CD14-positive monocyte (primary cell): ENCODE measurements around the gene SLC35F6. TPM values are rescaled to one million over a fixed set of nuclear protein-coding genes. Genes with fewer than 3 reads are reported as not detected.

Experiments used
- DNase-seq, 3 donors: peaks; one replicate each; pipeline ENCODE4 v3.0.0-alpha.2; 2011 to 2022
- H2AFZ ChIP-seq: 2 replicates; pipeline ENCODE4 v1.6.0; 2012; ENCODE audit warnings: mild to moderate bottlenecking, low read depth, low read length, inconsistent platforms; ENCODE audit not compliant: insufficient read depth, poor library complexity, severe bottlenecking
- H3K27ac ChIP-seq, 2 donors: 1 replicate in 1 of 2; 2 replicates in 1 of 2; pipeline ENCODE4 v1.5.1; 2012 to 2013; ENCODE audit warnings: low read length in 2 of 2, control low read depth in 1 of 2, inconsistent platforms in 1 of 2, low read depth in 1 of 2, mild to moderate bottlenecking in 1 of 2
- H3K27me3 ChIP-seq, 2 donors: one replicate each; pipeline versions ENCODE4 v1.6.0 to v1.6.1; 2011 to 2013; ENCODE audit warnings: low read length in 2 of 2; ENCODE audit not compliant: control insufficient read depth in 2 of 2, insufficient read depth in 2 of 2
- H3K36me3 ChIP-seq, 2 donors: replicated peaks in 1 of 2; 1 replicate in 1 of 2; 2 replicates in 1 of 2; pipeline versions ENCODE4 v1.5.1 to v1.6.1; 2012 to 2013; ENCODE audit warnings: low read length in 2 of 2, control low read depth in 1 of 2, inconsistent platforms in 1 of 2, mild to moderate bottlenecking in 1 of 2; ENCODE audit not compliant: insufficient read depth in 2 of 2, control insufficient read depth in 1 of 2
- H3K4me1 ChIP-seq, 2 donors: 1 replicate in 1 of 2; 2 replicates in 1 of 2; pipeline versions ENCODE4 v1.5.1 to v1.6.1; 2012 to 2013; ENCODE audit warnings: low read length in 2 of 2, control low read depth in 1 of 2, inconsistent platforms in 1 of 2, mild to moderate bottlenecking in 1 of 2, moderate library complexity in 1 of 2; ENCODE audit not compliant: insufficient read depth in 2 of 2, control insufficient read depth in 1 of 2
- H3K4me2 ChIP-seq: replicated peaks from 2 replicates; pipeline ENCODE3; 2012; ENCODE audit warnings: low read length, moderate library complexity, mild to moderate bottlenecking; ENCODE audit not compliant: poor library complexity, severe bottlenecking; ENCODE audit errors: extremely low read depth
- H3K4me3 ChIP-seq, 3 experiments: fragments of 200-600 bp in 1 of 3; sonication (generic) in 1 of 3; replicated peaks in 1 of 3; 1 replicate in 2 of 3; 2 replicates in 1 of 3; pipeline ENCODE4 v1.5.1; 2011 to 2013; ENCODE audit warnings: low read length in 3 of 3, mild to moderate bottlenecking in 3 of 3, control low read depth in 2 of 3, low read depth in 2 of 3, inconsistent platforms in 1 of 3, moderate library complexity in 1 of 3
- H3K79me2 ChIP-seq: 2 replicates; pipeline ENCODE4 v1.6.0; 2012; ENCODE audit warnings: mild to moderate bottlenecking, control low read depth, inconsistent platforms, low read length, moderate library complexity; ENCODE audit not compliant: insufficient read depth
- H3K9ac ChIP-seq: 2 replicates; pipeline ENCODE4 v1.6.0; 2017; ENCODE audit warnings: low read length, mild to moderate bottlenecking; ENCODE audit not compliant: insufficient read depth, poor library complexity, severe bottlenecking
- H3K9me3 ChIP-seq, 2 donors: replicated peaks in 1 of 2; 1 replicate in 1 of 2; 2 replicates in 1 of 2; pipeline versions ENCODE4 v1.5.1 to v1.6.1; 2012 to 2013; ENCODE audit warnings: low read length in 2 of 2, control low read depth in 1 of 2; ENCODE audit not compliant: control insufficient read depth in 1 of 2, insufficient read depth in 1 of 2
- H4K20me1 ChIP-seq: 2 replicates; pipeline ENCODE4 v1.6.0; 2012; ENCODE audit warnings: mild to moderate bottlenecking, low read length, control low read depth, moderate library complexity; ENCODE audit not compliant: insufficient read depth
- H3K27ac Mint-ChIP-seq, 7 donors: one replicate each; pipeline ENCODE4 v1.8.0; 2020; ENCODE audit warnings: mild to moderate bottlenecking in 7 of 7, mixed read lengths in 7 of 7, moderate library complexity in 6 of 7, inconsistent platforms in 2 of 7
- H3K27me3 Mint-ChIP-seq, 3 donors: one replicate each; pipeline ENCODE4 v1.8.0; 2021 to 2022; ENCODE audit warnings: low read depth in 3 of 3, mild to moderate bottlenecking in 3 of 3, mixed read lengths in 3 of 3, moderate library complexity in 3 of 3, inconsistent platforms in 1 of 3
- H3K36me3 Mint-ChIP-seq, 2 donors: one replicate each; pipeline ENCODE4 v1.8.0; 2020; ENCODE audit warnings: mixed read lengths in 2 of 2, inconsistent platforms in 1 of 2, mild to moderate bottlenecking in 1 of 2
- H3K4me1 Mint-ChIP-seq: one replicate; pipeline ENCODE4 v1.8.0; 2020; ENCODE audit warnings: mild to moderate bottlenecking, mixed read lengths
- H3K4me3 Mint-ChIP-seq, 2 donors: one replicate each; pipeline ENCODE4 v1.8.0; 2020; ENCODE audit warnings: mild to moderate bottlenecking in 2 of 2, mixed read lengths in 2 of 2, moderate library complexity in 1 of 2
- H3K9me3 Mint-ChIP-seq, 7 donors: one replicate each; pipeline ENCODE4 v1.8.0; 2020 to 2022; ENCODE audit warnings: mixed read lengths in 7 of 7, mild to moderate bottlenecking in 6 of 7, moderate library complexity in 6 of 7, inconsistent platforms in 2 of 7
- WGBS: methylation state at CpG from one replicate; pipeline ENCODE4 v1.1.5; 2013; ENCODE audit warnings: missing lambda C conversion rate; ENCODE audit not compliant: insufficient coverage; 5-methylcytosine and 5-hydroxymethylcytosine counted together
- intact Hi-C, 2 donors: fragments of 100-400 bp; cut with micrococcal nuclease; formaldehyde crosslinking; loops; one replicate each; pipeline versions ENCODE4 v1.15.0 to v1.15.1; 2023
- polyA plus RNA-seq, 3 donors: library from polyadenylated mRNA; depleted of rRNA in 1 of 3; unstranded in 2 of 3; stranded (reverse) in 1 of 3; fragments of 300-500 nt in 2 of 3; fragments of >200 nt in 1 of 3; fragmentation: Illumina TruSeq in 2 of 3; gene quantifications; 1 replicate in 2 of 3; 2 replicates in 1 of 3; pipeline ENCODE4 v1.2.3, GENCODE V29; 2012 to 2021
- TF ChIP-seq, protein P1 (sequence below): fragments of 200-600 bp; IDR thresholded peaks from one replicate; pipeline ENCODE4 v1.8.0; 2022; ENCODE audit warnings: antibody characterized with exemption, mild to moderate bottlenecking

The SLC35F6 gene
- polyA plus RNA-seq, 3 donors: 11.3 to 22.2 (median 15.1) TPM

DNA sequence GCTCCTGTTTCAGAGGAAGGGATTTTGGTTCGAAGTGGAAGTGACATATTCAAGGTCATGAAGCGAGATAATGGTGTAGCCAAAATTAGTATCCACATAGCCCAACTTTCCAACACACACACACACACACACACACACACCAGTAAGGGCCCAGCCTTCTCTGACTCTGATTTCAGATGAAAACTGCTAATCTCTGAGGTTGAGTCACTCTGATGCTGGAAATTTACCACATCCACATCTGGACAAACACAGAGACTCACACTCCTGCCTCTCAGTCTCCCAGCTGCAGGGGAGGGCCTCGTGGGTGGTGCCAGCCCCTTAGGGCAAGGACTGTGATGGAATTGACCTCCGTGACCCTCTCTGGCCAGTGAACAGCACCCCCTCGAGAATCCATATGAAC lies 29.0 kb upstream of the SLC35F6 start:
- no peak overlapping the region for H3K27ac ChIP-seq
- H3K79me2 ChIP-seq: no peaks in the 10 kb centered on the region
- intact Hi-C loops: no loop called here
- H4K20me1 ChIP-seq: no peaks in the 10 kb centered on the region
- no peak overlapping the region for H3K9ac ChIP-seq
- Mint-ChIP-seq H3K9me3 (peaks cover 0 to 4% (median 0%) of the 10 kb centered on the region in 7 donors), H3K4me3 (no peak overlapping the region), H3K4me1 (no peaks in the 10 kb centered on the region), H3K27ac (no peak overlapping the region), H3K36me3 (no peaks in the 10 kb centered on the region), H3K27me3 (peaks cover 11 to 26% (median 15%) of the 10 kb centered on the region in 3 donors)
- H3K36me3 ChIP-seq: no peaks in the 10 kb centered on the region
- H3K27me3 ChIP-seq: no peaks in the 10 kb centered on the region
- WGBS: 67% methylated on average over 1 of the region's 5 CpGs
- no peak for DNase-seq
- H3K4me2 ChIP-seq: no peak overlapping the region
- no peaks in the 10 kb centered on the region for H3K4me1 ChIP-seq
- H3K4me3 ChIP-seq: no peak overlapping the region
- TF ChIP-seq, protein P1, sequence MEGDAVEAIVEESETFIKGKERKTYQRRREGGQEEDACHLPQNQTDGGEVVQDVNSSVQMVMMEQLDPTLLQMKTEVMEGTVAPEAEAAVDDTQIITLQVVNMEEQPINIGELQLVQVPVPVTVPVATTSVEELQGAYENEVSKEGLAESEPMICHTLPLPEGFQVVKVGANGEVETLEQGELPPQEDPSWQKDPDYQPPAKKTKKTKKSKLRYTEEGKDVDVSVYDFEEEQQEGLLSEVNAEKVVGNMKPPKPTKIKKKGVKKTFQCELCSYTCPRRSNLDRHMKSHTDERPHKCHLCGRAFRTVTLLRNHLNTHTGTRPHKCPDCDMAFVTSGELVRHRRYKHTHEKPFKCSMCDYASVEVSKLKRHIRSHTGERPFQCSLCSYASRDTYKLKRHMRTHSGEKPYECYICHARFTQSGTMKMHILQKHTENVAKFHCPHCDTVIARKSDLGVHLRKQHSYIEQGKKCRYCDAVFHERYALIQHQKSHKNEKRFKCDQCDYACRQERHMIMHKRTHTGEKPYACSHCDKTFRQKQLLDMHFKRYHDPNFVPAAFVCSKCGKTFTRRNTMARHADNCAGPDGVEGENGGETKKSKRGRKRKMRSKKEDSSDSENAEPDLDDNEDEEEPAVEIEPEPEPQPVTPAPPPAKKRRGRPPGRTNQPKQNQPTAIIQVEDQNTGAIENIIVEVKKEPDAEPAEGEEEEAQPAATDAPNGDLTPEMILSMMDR: no peak
- H2AFZ ChIP-seq: no peak overlapping the region
- no peaks in the 10 kb centered on the region for H3K9me3 ChIP-seq

DNA sequence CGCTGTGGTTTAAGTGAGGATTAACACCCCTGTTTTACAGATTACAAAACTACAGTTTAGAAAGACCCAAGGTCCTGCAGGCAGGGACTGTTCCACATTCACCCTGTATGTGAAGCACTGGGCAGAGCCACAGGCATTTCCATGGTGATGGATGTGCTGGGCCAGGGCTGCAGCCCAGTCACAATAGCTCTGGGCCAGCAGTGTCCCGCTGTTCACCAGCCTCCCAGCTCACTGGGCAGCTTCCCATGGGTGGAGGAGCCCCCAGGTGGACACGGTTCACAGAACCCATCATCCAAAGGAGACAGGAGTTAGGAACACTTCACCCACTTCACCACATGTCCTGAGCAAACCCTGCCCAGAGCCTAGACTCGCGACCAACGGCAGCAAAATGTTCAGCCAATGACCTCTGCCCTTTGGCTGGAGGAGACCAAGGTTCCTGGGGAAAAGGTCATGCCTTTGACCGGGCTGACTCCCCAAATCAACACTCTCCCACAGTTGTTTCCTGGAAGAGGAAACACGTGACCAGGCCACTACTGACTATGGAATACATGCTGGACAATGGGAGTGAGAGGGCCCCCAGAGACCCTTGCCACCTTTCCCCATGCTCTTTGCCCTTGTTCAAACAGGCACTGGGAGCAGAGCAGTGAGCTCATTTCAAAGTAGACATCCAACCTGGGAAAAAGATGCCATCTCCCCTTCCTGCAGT lies 28.0 kb upstream of the SLC35F6 start:
- H3K4me2 ChIP-seq: no peak overlapping the region
- no peaks in the 10 kb centered on the region for H3K4me1 ChIP-seq
- H3K27ac Mint-ChIP-seq: no peak overlapping the region
- peaks cover 13 to 24% (median 16%) of the 10 kb centered on the region in 3 donors for H3K27me3 Mint-ChIP-seq
- intact Hi-C loops: no loop called here
- 68% methylated on average over 2 of the region's 8 CpGs for WGBS
- H3K27ac ChIP-seq: no peak overlapping the region
- peaks cover 0 to 4% (median 0%) of the 10 kb centered on the region in 7 donors for H3K9me3 Mint-ChIP-seq
- no peaks in the 10 kb centered on the region for H3K36me3 Mint-ChIP-seq
- H4K20me1 ChIP-seq: no peaks in the 10 kb centered on the region
- H2AFZ ChIP-seq: no peak overlapping the region
- no peak overlapping the region for H3K4me3 ChIP-seq
- no peaks in the 10 kb centered on the region for H3K36me3 ChIP-seq
- no peak overlapping the region for H3K9ac ChIP-seq
- H3K79me2 ChIP-seq: no peaks in the 10 kb centered on the region
- H3K4me1 Mint-ChIP-seq: no peaks in the 10 kb centered on the region
- no peaks in the 10 kb centered on the region for H3K9me3 ChIP-seq
- no peaks in the 10 kb centered on the region for H3K27me3 ChIP-seq
- DNase-seq: no peak
- H3K4me3 Mint-ChIP-seq: no peak overlapping the region
- TF ChIP-seq, protein P1: no peak
